Stomach (tissue), 4 donors: ENCODE data around the gene ACOX2.

Experiments
- POLR2A ChIP-seq, 4 donors: fragments of 450-650 bp; IDR thresholded peaks; one replicate each; pipeline ENCODE4 v1.6.1; 2016; ENCODE audit warnings: antibody characterized with exemption in 4 of 4, control low read depth in 2 of 4, mild to moderate bottlenecking in 1 of 4, moderate library complexity in 1 of 4
- TF ChIP-seq, protein P1 (sequence below), 7 experiments: fragments of 450-650 bp in 4 of 7; fragments of 200-600 bp in 3 of 7; sonication (generic) in 3 of 7; IDR thresholded peaks; one replicate each; pipeline ENCODE4 v1.5.1; 2016 to 2019; ENCODE audit warnings: antibody characterized with exemption in 7 of 7, control low read depth in 2 of 7, mild to moderate bottlenecking in 1 of 7

DNA sequence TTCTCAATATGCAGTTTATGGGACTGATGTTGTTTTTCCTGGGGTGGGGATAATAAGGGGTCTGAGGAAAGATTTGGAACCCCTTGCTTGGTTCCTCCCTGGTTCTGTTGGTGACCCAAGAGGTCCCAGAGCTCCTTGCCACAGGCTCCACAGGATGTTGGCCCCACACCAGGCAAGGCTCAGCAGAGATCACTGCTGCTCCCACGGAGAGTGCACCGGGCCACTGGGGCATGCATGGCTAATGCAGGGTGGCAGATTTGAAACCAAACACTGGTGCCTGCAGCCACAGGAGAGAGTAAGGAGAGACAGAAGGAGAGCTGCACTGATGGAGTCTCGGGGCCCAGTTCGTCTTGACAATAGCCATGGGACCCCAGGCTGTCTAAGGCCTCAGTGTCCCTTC is 37.7 kb upstream of the ACOX2 start:
- TF ChIP-seq, protein P1, sequence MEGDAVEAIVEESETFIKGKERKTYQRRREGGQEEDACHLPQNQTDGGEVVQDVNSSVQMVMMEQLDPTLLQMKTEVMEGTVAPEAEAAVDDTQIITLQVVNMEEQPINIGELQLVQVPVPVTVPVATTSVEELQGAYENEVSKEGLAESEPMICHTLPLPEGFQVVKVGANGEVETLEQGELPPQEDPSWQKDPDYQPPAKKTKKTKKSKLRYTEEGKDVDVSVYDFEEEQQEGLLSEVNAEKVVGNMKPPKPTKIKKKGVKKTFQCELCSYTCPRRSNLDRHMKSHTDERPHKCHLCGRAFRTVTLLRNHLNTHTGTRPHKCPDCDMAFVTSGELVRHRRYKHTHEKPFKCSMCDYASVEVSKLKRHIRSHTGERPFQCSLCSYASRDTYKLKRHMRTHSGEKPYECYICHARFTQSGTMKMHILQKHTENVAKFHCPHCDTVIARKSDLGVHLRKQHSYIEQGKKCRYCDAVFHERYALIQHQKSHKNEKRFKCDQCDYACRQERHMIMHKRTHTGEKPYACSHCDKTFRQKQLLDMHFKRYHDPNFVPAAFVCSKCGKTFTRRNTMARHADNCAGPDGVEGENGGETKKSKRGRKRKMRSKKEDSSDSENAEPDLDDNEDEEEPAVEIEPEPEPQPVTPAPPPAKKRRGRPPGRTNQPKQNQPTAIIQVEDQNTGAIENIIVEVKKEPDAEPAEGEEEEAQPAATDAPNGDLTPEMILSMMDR (IDR thresholded peaks at IDR 0.05), result no peak
- TF ChIP-seq POLR2A (IDR thresholded peaks at IDR 0.05), result no peak
